Neural cell (in vitro differentiated cells): ENCODE measurements around the gene DHCR24. TPM values are rescaled to one million over a fixed set of nuclear protein-coding genes. Genes with fewer than 3 reads are reported as not detected.

Experiments used
- H2AFZ ChIP-seq: fragments of 200-600, 300-800 bp; sonication (generic), shearing (Covaris generic); 2 replicates; pipeline ENCODE4 v1.6.0; 2014; ENCODE audit warnings: low read depth, mild to moderate bottlenecking, antibody characterized with exemption, low read length, moderate library complexity
- H3F3A ChIP-seq: fragments of 200-600 bp; shearing (Covaris generic); 2 replicates; pipeline ENCODE4 v1.6.1; 2016; ENCODE audit warnings: mild to moderate bottlenecking, moderate library complexity, mixed read lengths, antibody characterized with exemption, low read length; ENCODE audit not compliant: insufficient read depth, poor library complexity, severe bottlenecking
- H3K27ac ChIP-seq: fragments of 200-600, 300-800 bp; sonication (generic), shearing (Covaris generic); 2 replicates; pipeline ENCODE4 v1.5.1; 2014; ENCODE audit warnings: mild to moderate bottlenecking, low read length, moderate library complexity
- H3K27me3 ChIP-seq: fragments of 300-800, 200-600 bp; sonication (generic), shearing (Covaris generic); 2 replicates; pipeline ENCODE4 v1.6.0; 2014; ENCODE audit warnings: mild to moderate bottlenecking, low read depth, low read length, moderate library complexity; ENCODE audit not compliant: insufficient read depth
- H3K36me3 ChIP-seq: fragments of 300-800, 200-600 bp; sonication (generic), shearing (Covaris generic); 2 replicates; pipeline ENCODE4 v1.5.1; 2014; ENCODE audit warnings: mild to moderate bottlenecking, antibody characterized with exemption, low read length, moderate library complexity; ENCODE audit not compliant: insufficient read depth
- H3K4me2 ChIP-seq: fragments of 300-800, 200-600 bp; sonication (generic), shearing (Covaris generic); 2 replicates; pipeline ENCODE4 v1.6.0; 2014; ENCODE audit warnings: mild to moderate bottlenecking, low read length
- H3K4me3 ChIP-seq: fragments of 300-800, 200-600 bp; sonication (generic), shearing (Covaris generic); 2 replicates; pipeline ENCODE4 v1.5.1; 2014; ENCODE audit warnings: mild to moderate bottlenecking, low read length, moderate library complexity
- H3K79me2 ChIP-seq: fragments of 200-600 bp; shearing (Covaris generic); replicated peaks from 2 replicates; pipeline ENCODE4 v1.6.0; 2014; ENCODE audit warnings: mild to moderate bottlenecking, low read length, moderate library complexity; ENCODE audit not compliant: insufficient read depth
- H3K9ac ChIP-seq: fragments of 300-800, 200-600 bp; sonication (generic), shearing (Covaris generic); 2 replicates; pipeline ENCODE4 v1.6.1; 2016; ENCODE audit warnings: mild to moderate bottlenecking, low read length, mixed read lengths
- H3K9me2 ChIP-seq: fragments of 200-600 bp; shearing (Covaris generic); 2 replicates; pipeline ENCODE4 v1.6.1; 2016; ENCODE audit warnings: mild to moderate bottlenecking, low read length, mixed read lengths; ENCODE audit not compliant: insufficient read depth
- H3K9me3 ChIP-seq: fragments of 200-600, 300-800 bp; sonication (generic), shearing (Covaris generic); 2 replicates; pipeline ENCODE4 v1.6.1; 2016; ENCODE audit warnings: mild to moderate bottlenecking, mixed run types, low read length, moderate library complexity, mixed read lengths
- H4K20me1 ChIP-seq: fragments of 200-600 bp; shearing (Covaris generic); 2 replicates; pipeline ENCODE4 v1.6.1; 2016; ENCODE audit warnings: mild to moderate bottlenecking, mixed run types; ENCODE audit not compliant: insufficient read depth
- EP300 ChIP-seq: fragments of 450-650 bp; conservative IDR thresholded peaks from 2 replicates; pipeline ENCODE4 v1.6.1; 2014; ENCODE audit warnings: antibody characterized with exemption, mild to moderate bottlenecking, moderate library complexity; ENCODE audit not compliant: poor library complexity, severe bottlenecking
- EZH2 ChIP-seq: fragments of 200-600, 300-800 bp; shearing (Covaris generic), sonication (generic); IDR thresholded peaks from 2 replicates; pipeline ENCODE4 v1.6.1; 2014; ENCODE audit warnings: antibody characterized with exemption, low read length, borderline replicate concordance, mild to moderate bottlenecking; ENCODE audit not compliant: insufficient read depth, poor library complexity, severe bottlenecking
- MXI1 ChIP-seq: fragments of 450-650 bp; conservative IDR thresholded peaks from 2 replicates; pipeline ENCODE4 v1.6.1; 2014; ENCODE audit warnings: antibody characterized with exemption, mild to moderate bottlenecking; ENCODE audit not compliant: poor library complexity, severe bottlenecking
- POLR2AphosphoS5 ChIP-seq: IDR thresholded peaks from 2 replicates; pipeline ENCODE4 v1.6.1; 2012
- RAD21 ChIP-seq: fragments of 450-650 bp; conservative IDR thresholded peaks from 2 replicates; pipeline ENCODE4 v1.6.1; 2014; ENCODE audit warnings: antibody characterized with exemption, mild to moderate bottlenecking, moderate library complexity
- SMC3 ChIP-seq: fragments of 450-650 bp; conservative IDR thresholded peaks from 2 replicates; pipeline ENCODE4 v1.6.1; 2014; ENCODE audit warnings: antibody characterized with exemption, mild to moderate bottlenecking, moderate library complexity; ENCODE audit not compliant: poor library complexity
- TAF1 ChIP-seq: IDR thresholded peaks from 2 replicates; pipeline ENCODE4 v1.6.1; 2012; ENCODE audit warnings: low read depth
- polyA plus RNA-seq: library from polyadenylated mRNA; depleted of rRNA; stranded (reverse); fragments of >200 nt; gene quantifications from 2 replicates; pipeline ENCODE4 v1.2.3, GENCODE V29; 2014
- TF ChIP-seq, protein P1 (sequence below): IDR thresholded peaks from 2 replicates; pipeline ENCODE4 v1.6.1; 2012; ENCODE audit warnings: borderline replicate concordance
- TF ChIP-seq, protein P2 (sequence below): fragments of 450-650 bp; IDR thresholded peaks from 2 replicates; pipeline ENCODE4 v1.5.1; 2014; ENCODE audit warnings: antibody characterized with exemption, mild to moderate bottlenecking, moderate library complexity; ENCODE audit not compliant: poor library complexity, severe bottlenecking

DHCR24 gene
- polyA plus RNA-seq, 1 donor from 2014 or later, result 91.3 TPM

DNA sequence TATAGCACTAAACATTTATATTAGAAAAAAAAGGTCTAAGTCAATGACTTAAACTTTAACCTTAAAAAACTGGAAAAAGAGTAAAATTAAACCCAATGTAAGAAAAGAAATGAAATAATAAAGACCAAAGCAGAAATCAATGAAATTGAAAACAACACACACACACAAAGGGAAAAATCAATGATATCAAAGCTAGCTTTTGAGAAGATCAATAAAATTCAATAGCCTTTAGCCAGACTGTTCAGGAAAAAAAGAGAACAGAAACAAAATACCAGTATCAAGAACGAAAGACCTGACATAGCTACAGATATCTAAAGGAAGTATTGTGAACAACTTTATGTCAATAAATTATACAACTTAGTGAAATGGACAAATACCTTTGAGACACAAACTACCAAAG is 7.1 kb downstream of the DHCR24 start:
- TF ChIP-seq RAD21 (no peak), SMC3 (no peak), POLR2AphosphoS5 (no peak), EP300 (no peak), TAF1 (no peak), EZH2 (no peak), MXI1 (no peak)
- TF ChIP-seq, protein P1, sequence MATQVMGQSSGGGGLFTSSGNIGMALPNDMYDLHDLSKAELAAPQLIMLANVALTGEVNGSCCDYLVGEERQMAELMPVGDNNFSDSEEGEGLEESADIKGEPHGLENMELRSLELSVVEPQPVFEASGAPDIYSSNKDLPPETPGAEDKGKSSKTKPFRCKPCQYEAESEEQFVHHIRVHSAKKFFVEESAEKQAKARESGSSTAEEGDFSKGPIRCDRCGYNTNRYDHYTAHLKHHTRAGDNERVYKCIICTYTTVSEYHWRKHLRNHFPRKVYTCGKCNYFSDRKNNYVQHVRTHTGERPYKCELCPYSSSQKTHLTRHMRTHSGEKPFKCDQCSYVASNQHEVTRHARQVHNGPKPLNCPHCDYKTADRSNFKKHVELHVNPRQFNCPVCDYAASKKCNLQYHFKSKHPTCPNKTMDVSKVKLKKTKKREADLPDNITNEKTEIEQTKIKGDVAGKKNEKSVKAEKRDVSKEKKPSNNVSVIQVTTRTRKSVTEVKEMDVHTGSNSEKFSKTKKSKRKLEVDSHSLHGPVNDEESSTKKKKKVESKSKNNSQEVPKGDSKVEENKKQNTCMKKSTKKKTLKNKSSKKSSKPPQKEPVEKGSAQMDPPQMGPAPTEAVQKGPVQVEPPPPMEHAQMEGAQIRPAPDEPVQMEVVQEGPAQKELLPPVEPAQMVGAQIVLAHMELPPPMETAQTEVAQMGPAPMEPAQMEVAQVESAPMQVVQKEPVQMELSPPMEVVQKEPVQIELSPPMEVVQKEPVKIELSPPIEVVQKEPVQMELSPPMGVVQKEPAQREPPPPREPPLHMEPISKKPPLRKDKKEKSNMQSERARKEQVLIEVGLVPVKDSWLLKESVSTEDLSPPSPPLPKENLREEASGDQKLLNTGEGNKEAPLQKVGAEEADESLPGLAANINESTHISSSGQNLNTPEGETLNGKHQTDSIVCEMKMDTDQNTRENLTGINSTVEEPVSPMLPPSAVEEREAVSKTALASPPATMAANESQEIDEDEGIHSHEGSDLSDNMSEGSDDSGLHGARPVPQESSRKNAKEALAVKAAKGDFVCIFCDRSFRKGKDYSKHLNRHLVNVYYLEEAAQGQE, result no peak
- TF ChIP-seq, protein P2, sequence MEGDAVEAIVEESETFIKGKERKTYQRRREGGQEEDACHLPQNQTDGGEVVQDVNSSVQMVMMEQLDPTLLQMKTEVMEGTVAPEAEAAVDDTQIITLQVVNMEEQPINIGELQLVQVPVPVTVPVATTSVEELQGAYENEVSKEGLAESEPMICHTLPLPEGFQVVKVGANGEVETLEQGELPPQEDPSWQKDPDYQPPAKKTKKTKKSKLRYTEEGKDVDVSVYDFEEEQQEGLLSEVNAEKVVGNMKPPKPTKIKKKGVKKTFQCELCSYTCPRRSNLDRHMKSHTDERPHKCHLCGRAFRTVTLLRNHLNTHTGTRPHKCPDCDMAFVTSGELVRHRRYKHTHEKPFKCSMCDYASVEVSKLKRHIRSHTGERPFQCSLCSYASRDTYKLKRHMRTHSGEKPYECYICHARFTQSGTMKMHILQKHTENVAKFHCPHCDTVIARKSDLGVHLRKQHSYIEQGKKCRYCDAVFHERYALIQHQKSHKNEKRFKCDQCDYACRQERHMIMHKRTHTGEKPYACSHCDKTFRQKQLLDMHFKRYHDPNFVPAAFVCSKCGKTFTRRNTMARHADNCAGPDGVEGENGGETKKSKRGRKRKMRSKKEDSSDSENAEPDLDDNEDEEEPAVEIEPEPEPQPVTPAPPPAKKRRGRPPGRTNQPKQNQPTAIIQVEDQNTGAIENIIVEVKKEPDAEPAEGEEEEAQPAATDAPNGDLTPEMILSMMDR, result no peak
- no peak overlapping the region for H3K4me3 ChIP-seq
- no peak overlapping the region for H3K27ac ChIP-seq
- peaks cover 10% of the 10 kb centered on the region for H3K36me3 ChIP-seq
- no peaks in the 10 kb centered on the region for H3K9me3 ChIP-seq
- peaks cover 2% of the 10 kb centered on the region for H4K20me1 ChIP-seq
- no peaks in the 10 kb centered on the region for H3K27me3 ChIP-seq
- H3K79me2 ChIP-seq, result peaks cover 80% of the 10 kb centered on the region
- no peaks in the 10 kb centered on the region for H3K9me2 ChIP-seq
- no peak overlapping the region for H3K9ac ChIP-seq
- H2AFZ ChIP-seq, result no peak overlapping the region
- H3F3A ChIP-seq, result no peaks in the 10 kb centered on the region
- no peak overlapping the region for H3K4me2 ChIP-seq

DNA sequence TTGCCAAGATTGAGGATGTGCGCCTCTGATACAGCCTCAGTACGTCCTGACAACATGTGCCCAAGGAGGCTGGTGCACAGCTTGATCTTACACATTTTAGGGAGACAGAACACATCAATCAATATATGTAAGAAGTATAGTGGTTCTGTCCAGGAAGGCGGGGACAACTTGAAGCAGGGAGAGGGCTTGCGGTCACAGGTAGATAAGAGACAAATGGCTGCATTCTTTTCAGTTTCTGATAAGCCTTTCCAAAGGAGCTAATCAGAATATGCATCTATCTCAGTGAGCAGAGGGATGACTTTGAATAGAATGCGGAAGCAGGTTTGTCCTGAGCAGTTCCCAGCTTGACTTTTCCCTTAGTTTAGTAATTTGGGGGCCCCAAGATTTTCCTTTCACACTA is 10.2 kb downstream of the DHCR24 start:
- H3K36me3 ChIP-seq, result no peaks in the 10 kb centered on the region
- no peaks in the 10 kb centered on the region for H3K27me3 ChIP-seq
- no peak overlapping the region for H3K27ac ChIP-seq
- no peaks in the 10 kb centered on the region for H3K9me2 ChIP-seq
- no peak overlapping the region for H3K4me2 ChIP-seq
- H3K9me3 ChIP-seq, result no peaks in the 10 kb centered on the region
- peaks cover 52% of the 10 kb centered on the region for H3K79me2 ChIP-seq
- no peaks in the 10 kb centered on the region for H3F3A ChIP-seq
- peaks cover 3% of the 10 kb centered on the region for H4K20me1 ChIP-seq
- no peak overlapping the region for H2AFZ ChIP-seq
- TF ChIP-seq, protein P2, result no peak
- TF ChIP-seq SMC3 (no peak), EP300 (no peak), TAF1 (no peak), RAD21 (no peak)
- H3K4me3 ChIP-seq, result no peak overlapping the region
- no peak overlapping the region for H3K9ac ChIP-seq
